LNCAP (cell line): ENCODE measurements around the gene GTPBP6.

Source experiments
- TF ChIP-seq, protein P1 (sequence below): fragments of 450-650 bp; IDR thresholded peaks from 2 replicates; pipeline ENCODE4 v1.5.1; 2017; ENCODE audit warnings: mild to moderate bottlenecking

GTPBP6 gene

GRCh38 chrX:318068-318738 lies 393 bp downstream of the GTPBP6 start:
- TF ChIP-seq, protein P1, sequence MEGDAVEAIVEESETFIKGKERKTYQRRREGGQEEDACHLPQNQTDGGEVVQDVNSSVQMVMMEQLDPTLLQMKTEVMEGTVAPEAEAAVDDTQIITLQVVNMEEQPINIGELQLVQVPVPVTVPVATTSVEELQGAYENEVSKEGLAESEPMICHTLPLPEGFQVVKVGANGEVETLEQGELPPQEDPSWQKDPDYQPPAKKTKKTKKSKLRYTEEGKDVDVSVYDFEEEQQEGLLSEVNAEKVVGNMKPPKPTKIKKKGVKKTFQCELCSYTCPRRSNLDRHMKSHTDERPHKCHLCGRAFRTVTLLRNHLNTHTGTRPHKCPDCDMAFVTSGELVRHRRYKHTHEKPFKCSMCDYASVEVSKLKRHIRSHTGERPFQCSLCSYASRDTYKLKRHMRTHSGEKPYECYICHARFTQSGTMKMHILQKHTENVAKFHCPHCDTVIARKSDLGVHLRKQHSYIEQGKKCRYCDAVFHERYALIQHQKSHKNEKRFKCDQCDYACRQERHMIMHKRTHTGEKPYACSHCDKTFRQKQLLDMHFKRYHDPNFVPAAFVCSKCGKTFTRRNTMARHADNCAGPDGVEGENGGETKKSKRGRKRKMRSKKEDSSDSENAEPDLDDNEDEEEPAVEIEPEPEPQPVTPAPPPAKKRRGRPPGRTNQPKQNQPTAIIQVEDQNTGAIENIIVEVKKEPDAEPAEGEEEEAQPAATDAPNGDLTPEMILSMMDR, result no peak

GRCh38 chrX:317424-318067 lies 1.1 kb downstream of the GTPBP6 start:
- TF ChIP-seq, protein P1, result no peak

GRCh38 chrX:316351-317325 lies 2.0 kb downstream of the GTPBP6 start:
- TF ChIP-seq, protein P1, result no peak

GRCh38 chrX:314781-315595 lies 3.6 kb downstream of the GTPBP6 start:
- TF ChIP-seq, protein P1, result no peak

DNA sequence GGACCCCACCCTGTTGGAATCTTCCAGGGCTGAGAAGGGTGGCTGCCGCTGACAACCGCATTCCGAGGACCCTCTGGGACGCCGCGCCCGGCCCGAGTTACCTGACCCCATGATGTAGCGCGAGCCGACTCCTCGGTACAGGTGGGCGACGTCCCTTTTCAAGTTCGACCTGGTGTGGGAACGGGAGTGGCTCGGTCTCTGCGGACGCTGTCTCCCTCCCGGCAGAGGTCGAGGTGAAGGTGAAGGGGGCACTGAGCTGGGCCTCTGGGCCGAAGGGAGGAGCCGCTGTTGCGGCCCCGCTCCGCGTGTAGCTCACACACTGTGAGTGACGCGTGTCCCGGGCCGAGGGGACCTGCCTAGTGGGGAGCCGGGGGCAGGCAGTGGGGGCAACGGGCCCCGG lies 4.5 kb downstream of the GTPBP6 start:
- TF ChIP-seq, protein P1, result no peak

DNA sequence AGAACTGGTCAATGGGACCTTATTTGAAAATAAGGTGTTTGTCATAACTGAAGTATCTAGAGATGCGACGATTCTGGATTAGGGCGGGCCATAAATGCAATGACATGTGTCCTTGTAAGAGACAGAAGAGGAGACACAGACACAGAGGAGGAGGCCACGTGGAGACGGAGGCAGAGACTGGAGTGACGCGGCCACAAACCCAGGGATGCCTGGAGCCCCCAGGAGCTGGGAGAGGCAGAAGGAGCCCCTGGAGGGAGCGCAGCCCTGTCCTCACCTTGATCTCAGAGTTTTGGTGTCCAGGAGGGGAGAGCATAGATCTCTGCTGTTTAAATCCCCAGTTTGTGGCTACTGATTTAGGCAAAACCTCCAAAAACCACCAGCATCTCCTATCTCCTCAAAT lies 5.0 kb downstream of the GTPBP6 start:
- TF ChIP-seq, protein P1, result no peak
